WTC11 (cell line): Measurements from ENCODE around the gene NHERF2. TPM values are rescaled to one million over a fixed set of nuclear protein-coding genes. Genes with fewer than 3 reads are reported as not detected.

ENCODE experiments used
- AR ChIP-seq: fragments of 250-450 bp; sonication (Bioruptor Pico); IDR thresholded peaks from 2 replicates; pipeline ENCODE4 v1.9.0; 2021; ENCODE audit warnings: mild to moderate bottlenecking
- FOXK1 ChIP-seq: sonication (generic); formaldehyde crosslinking; IDR thresholded peaks from 2 replicates; pipeline ENCODE4 v1.8.0; 2022; ENCODE audit warnings: mild to moderate bottlenecking, moderate library complexity, missing genetic modification reagents
- HMGA2 ChIP-seq: fragments of 250-450 bp; sonication (Bioruptor Pico); IDR thresholded peaks from 2 replicates; pipeline ENCODE4 v1.4.0; 2021; ENCODE audit warnings: mild to moderate bottlenecking, moderate library complexity
- HMGXB4 ChIP-seq: sonication (generic); formaldehyde crosslinking; IDR thresholded peaks from 2 replicates; pipeline ENCODE4 v1.8.1; 2023; ENCODE audit warnings: mild to moderate bottlenecking, moderate library complexity, missing genetic modification reagents
- JUN ChIP-seq: sonication (generic); formaldehyde crosslinking; IDR thresholded peaks from 2 replicates; pipeline ENCODE4 v1.8.0; 2023; ENCODE audit warnings: mild to moderate bottlenecking, missing genetic modification reagents
- NR2C2 ChIP-seq: sonication (generic); formaldehyde crosslinking; IDR thresholded peaks from 2 replicates; pipeline ENCODE4 v1.8.0; 2022; ENCODE audit warnings: mild to moderate bottlenecking, missing genetic modification reagents
- SMAD3 ChIP-seq: sonication (generic); formaldehyde crosslinking; IDR thresholded peaks from 2 replicates; pipeline ENCODE4 v1.8.0; 2022; ENCODE audit warnings: missing genetic modification reagents, mild to moderate bottlenecking, borderline replicate concordance
- SOX15 ChIP-seq: fragments of 250-450 bp; sonication (Bioruptor Pico); IDR thresholded peaks from 2 replicates; pipeline ENCODE4 v1.9.0; 2021; ENCODE audit warnings: mild to moderate bottlenecking
- TEAD4 ChIP-seq: sonication (generic); formaldehyde crosslinking; IDR thresholded peaks from 2 replicates; pipeline ENCODE4 v1.8.0; 2022; ENCODE audit warnings: mild to moderate bottlenecking, missing genetic modification reagents
- ZBTB21 ChIP-seq: sonication (generic); formaldehyde crosslinking; IDR thresholded peaks from 2 replicates; pipeline ENCODE4 v1.8.1; 2023; ENCODE audit warnings: mild to moderate bottlenecking, missing genetic modification reagents, borderline replicate concordance
- ZNF121 ChIP-seq: sonication (generic); formaldehyde crosslinking; IDR thresholded peaks from 2 replicates; pipeline ENCODE4 v1.8.0; 2023; ENCODE audit warnings: missing genetic modification reagents
- ZNF219 ChIP-seq: sonication (generic); formaldehyde crosslinking; IDR thresholded peaks from 2 replicates; pipeline ENCODE4 v1.8.0; 2023; ENCODE audit warnings: missing genetic modification reagents, mild to moderate bottlenecking, borderline replicate concordance
- ZNF281 ChIP-seq: sonication (generic); formaldehyde crosslinking; IDR thresholded peaks from 2 replicates; pipeline ENCODE4 v1.8.0; 2023; ENCODE audit warnings: mild to moderate bottlenecking, missing genetic modification reagents
- ZNF416 ChIP-seq: fragments of 250-450 bp; sonication (Bioruptor Pico); IDR thresholded peaks from 2 replicates; pipeline ENCODE4 v1.9.0; 2021; ENCODE audit warnings: mild to moderate bottlenecking, inconsistent platforms
- ZNF532 ChIP-seq: fragments of 250-450 bp; sonication (Bioruptor Pico); IDR thresholded peaks from 2 replicates; pipeline ENCODE4 v1.9.0; 2021; ENCODE audit warnings: mild to moderate bottlenecking, borderline replicate concordance
- ZNF671 ChIP-seq: fragments of 250-450 bp; sonication (Bioruptor Pico); IDR thresholded peaks from 2 replicates; pipeline ENCODE4 v1.8.0; 2021; ENCODE audit warnings: mild to moderate bottlenecking
- total RNA-seq: library from RNA; stranded (reverse); gene quantifications from 3 replicates; pipeline ENCODE4 v1.2.3, GENCODE V29; 2021
- TF ChIP-seq, protein P1 (sequence below): sonication (generic); formaldehyde crosslinking; IDR thresholded peaks from 2 replicates; pipeline ENCODE4 v1.8.1; 2022; ENCODE audit warnings: mild to moderate bottlenecking, moderate library complexity, missing genetic modification reagents
- TF ChIP-seq, protein P2 (sequence below): sonication (generic); formaldehyde crosslinking; IDR thresholded peaks from 2 replicates; pipeline ENCODE4 v1.8.0; 2022; ENCODE audit warnings: mild to moderate bottlenecking, missing genetic modification reagents
- TF ChIP-seq, protein P3 (sequence below): sonication (generic); formaldehyde crosslinking; IDR thresholded peaks from 2 replicates; pipeline ENCODE4 v1.8.1; 2022; ENCODE audit warnings: mild to moderate bottlenecking, missing genetic modification reagents, moderate library complexity, borderline replicate concordance
- TF ChIP-seq, protein P4 (sequence below): sonication (generic); formaldehyde crosslinking; IDR thresholded peaks from 2 replicates; pipeline ENCODE4 v1.8.0; 2022; ENCODE audit warnings: missing genetic modification reagents

Gene NHERF2
- total RNA-seq, 1 experiment from 2014 or later = 31.1 TPM

- TF ChIP-seq ZBTB21 = peak; percentile 70
- TF ChIP-seq TEAD4 (CRISPR knock-in tag) = peak; percentile 82; the same call in 1 of the 2 replicates
- no peak for TF ChIP-seq ZNF121 (CRISPR knock-in tag)
- 0 out of 2 replicates have a peak, but pooled peaks have one; percentile 9 for TF ChIP-seq ZNF416 (CRISPR knock-in tag)
- no peak for TF ChIP-seq HMGA2 (CRISPR knock-in tag)
- TF ChIP-seq ZNF219 (CRISPR knock-in tag) = peak; percentile 84; the same call in 1 of the 2 replicates
- TF ChIP-seq, protein P1, sequence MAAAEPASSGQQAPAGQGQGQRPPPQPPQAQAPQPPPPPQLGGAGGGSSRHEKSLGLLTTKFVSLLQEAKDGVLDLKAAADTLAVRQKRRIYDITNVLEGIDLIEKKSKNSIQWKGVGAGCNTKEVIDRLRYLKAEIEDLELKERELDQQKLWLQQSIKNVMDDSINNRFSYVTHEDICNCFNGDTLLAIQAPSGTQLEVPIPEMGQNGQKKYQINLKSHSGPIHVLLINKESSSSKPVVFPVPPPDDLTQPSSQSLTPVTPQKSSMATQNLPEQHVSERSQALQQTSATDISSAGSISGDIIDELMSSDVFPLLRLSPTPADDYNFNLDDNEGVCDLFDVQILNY (CRISPR knock-in tag) = peak; percentile 70; the same call in 1 of the 2 replicates
- no peak for TF ChIP-seq ZNF671
- TF ChIP-seq ZNF281 (CRISPR knock-in tag) = peak; percentile 92
- TF ChIP-seq HMGXB4 (CRISPR knock-in tag) = 0 out of 2 replicates have a peak, but pooled peaks have one; percentile 8
- TF ChIP-seq, protein P2, sequence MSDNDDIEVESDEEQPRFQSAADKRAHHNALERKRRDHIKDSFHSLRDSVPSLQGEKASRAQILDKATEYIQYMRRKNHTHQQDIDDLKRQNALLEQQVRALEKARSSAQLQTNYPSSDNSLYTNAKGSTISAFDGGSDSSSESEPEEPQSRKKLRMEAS = peak; percentile 96
- no peak for TF ChIP-seq AR (CRISPR knock-in tag)
- TF ChIP-seq ZNF532 = no peak
- TF ChIP-seq, protein P3, sequence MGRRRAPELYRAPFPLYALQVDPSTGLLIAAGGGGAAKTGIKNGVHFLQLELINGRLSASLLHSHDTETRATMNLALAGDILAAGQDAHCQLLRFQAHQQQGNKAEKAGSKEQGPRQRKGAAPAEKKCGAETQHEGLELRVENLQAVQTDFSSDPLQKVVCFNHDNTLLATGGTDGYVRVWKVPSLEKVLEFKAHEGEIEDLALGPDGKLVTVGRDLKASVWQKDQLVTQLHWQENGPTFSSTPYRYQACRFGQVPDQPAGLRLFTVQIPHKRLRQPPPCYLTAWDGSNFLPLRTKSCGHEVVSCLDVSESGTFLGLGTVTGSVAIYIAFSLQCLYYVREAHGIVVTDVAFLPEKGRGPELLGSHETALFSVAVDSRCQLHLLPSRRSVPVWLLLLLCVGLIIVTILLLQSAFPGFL (CRISPR knock-in tag) = peak; percentile 33; the same call in 1 of the 2 replicates
- TF ChIP-seq SMAD3 (CRISPR knock-in tag) = peak; percentile 92
- TF ChIP-seq SOX15 (CRISPR knock-in tag) = no peak
- TF ChIP-seq FOXK1 = peak; percentile 92
- peak; percentile 76; the same call in 1 of the 2 replicates for TF ChIP-seq NR2C2
- peak; percentile 95 for TF ChIP-seq JUN (CRISPR knock-in tag)
- TF ChIP-seq, protein P4, sequence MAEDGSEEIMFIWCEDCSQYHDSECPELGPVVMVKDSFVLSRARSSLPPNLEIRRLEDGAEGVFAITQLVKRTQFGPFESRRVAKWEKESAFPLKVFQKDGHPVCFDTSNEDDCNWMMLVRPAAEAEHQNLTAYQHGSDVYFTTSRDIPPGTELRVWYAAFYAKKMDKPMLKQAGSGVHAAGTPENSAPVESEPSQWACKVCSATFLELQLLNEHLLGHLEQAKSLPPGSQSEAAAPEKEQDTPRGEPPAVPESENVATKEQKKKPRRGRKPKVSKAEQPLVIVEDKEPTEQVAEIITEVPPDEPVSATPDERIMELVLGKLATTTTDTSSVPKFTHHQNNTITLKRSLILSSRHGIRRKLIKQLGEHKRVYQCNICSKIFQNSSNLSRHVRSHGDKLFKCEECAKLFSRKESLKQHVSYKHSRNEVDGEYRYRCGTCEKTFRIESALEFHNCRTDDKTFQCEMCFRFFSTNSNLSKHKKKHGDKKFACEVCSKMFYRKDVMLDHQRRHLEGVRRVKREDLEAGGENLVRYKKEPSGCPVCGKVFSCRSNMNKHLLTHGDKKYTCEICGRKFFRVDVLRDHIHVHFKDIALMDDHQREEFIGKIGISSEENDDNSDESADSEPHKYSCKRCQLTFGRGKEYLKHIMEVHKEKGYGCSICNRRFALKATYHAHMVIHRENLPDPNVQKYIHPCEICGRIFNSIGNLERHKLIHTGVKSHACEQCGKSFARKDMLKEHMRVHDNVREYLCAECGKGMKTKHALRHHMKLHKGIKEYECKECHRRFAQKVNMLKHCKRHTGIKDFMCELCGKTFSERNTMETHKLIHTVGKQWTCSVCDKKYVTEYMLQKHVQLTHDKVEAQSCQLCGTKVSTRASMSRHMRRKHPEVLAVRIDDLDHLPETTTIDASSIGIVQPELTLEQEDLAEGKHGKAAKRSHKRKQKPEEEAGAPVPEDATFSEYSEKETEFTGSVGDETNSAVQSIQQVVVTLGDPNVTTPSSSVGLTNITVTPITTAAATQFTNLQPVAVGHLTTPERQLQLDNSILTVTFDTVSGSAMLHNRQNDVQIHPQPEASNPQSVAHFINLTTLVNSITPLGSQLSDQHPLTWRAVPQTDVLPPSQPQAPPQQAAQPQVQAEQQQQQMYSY (CRISPR knock-in tag) = no peak; the same call in 1 of the 2 replicates
Measured at GRCh38 chr16:1991948-1992703, 34.6 kb upstream of the NHERF2 start (continued).
